K562 (cell line): ENCODE measurements around the gene FBXO28. TPM values are rescaled to one million over a fixed set of nuclear protein-coding genes. Genes with fewer than 3 reads are reported as not detected.

Experiments used
- ARHGAP35 ChIP-seq: fragments of 450-650 bp; IDR thresholded peaks from 2 replicates; pipeline ENCODE4 v1.6.1; 2018; ENCODE audit not compliant: partially characterized antibody
- CUX1 ChIP-seq: fragments of 200-800 bp; sonication (Bioruptor generic); IDR thresholded peaks from 2 replicates; pipeline ENCODE4 v1.6.1; 2016; ENCODE audit warnings: missing genetic modification characterization, missing compliant biosample characterization
- MITF ChIP-seq: IDR thresholded peaks from 2 replicates; pipeline ENCODE4 v1.6.1; 2014; ENCODE audit warnings: antibody characterized with exemption
- PCBP1 ChIP-seq: fragments of 200-400 bp; formaldehyde crosslinking; IDR thresholded peaks from 2 replicates; pipeline ENCODE4 v1.6.1; 2018; ENCODE audit warnings: mild to moderate bottlenecking, low read depth, low read length; ENCODE audit not compliant: poor library complexity, severe bottlenecking
- SMAD1 ChIP-seq: fragments of 150-350 bp; IDR thresholded peaks from 2 replicates; pipeline ENCODE4 v1.6.1; 2014; ENCODE audit warnings: low read length, low read depth; ENCODE audit not compliant: partially characterized antibody
- TBL1XR1 ChIP-seq, 2 experiments: IDR thresholded peaks; 2 replicates each; pipeline ENCODE4 v1.6.1; 2012; ENCODE audit warnings: improper control_type of control experiment in 2 of 2, low read length in 2 of 2, mild to moderate bottlenecking in 1 of 2
- TEAD1 ChIP-seq, 2 experiments: fragments of 450-650 bp in 1 of 2; sonication (generic) in 1 of 2; formaldehyde crosslinking; IDR thresholded peaks; 2 replicates each; pipeline versions ENCODE4 v1.4.0 to v1.8.0; 2020 to 2022; ENCODE audit warnings: mild to moderate bottlenecking in 2 of 2, missing genetic modification reagents in 1 of 2
- XRCC4 ChIP-seq: IDR thresholded peaks from one replicate; pipeline ENCODE4 v1.6.1; 2011; ENCODE audit not compliant: insufficient read depth, insufficient read length; ENCODE audit errors: extremely low read depth
- ZNF175 ChIP-seq: fragments of 200-800 bp; sonication (Bioruptor generic); IDR thresholded peaks from 2 replicates; pipeline ENCODE4 v1.6.1; 2016; ENCODE audit warnings: low read depth, mild to moderate bottlenecking, missing genetic modification characterization, missing compliant biosample characterization
- ZNF224 ChIP-seq: sonication (generic); formaldehyde crosslinking; IDR thresholded peaks from 2 replicates; pipeline ENCODE4 v1.8.0; 2022; ENCODE audit warnings: mild to moderate bottlenecking, missing genetic modification reagents
- polyA plus RNA-seq, 8 experiments: library from polyadenylated mRNA; depleted of rRNA in 4 of 8; stranded (reverse) in 5 of 8; unstranded in 3 of 8; fragments of >200 nt; fragmentation: Nextera tagmentation in 2 of 8; fragmentation: Illumina TruSeq in 1 of 8; extraction: Ambion mirVana in 2 of 8; extraction: Trizol in 1 of 8; gene quantifications; 2 replicates each; pipeline versions ENCODE4 v1.2.1 to v1.2.3, GENCODE V29; 2011 to 2014; ENCODE audit warnings: inconsistent platforms in 1 of 8, missing spikeins in 1 of 8
- total RNA-seq, 7 experiments: library from RNA; depleted of rRNA in 6 of 7; stranded (reverse); fragments of >200 nt in 6 of 7; fragmentation: Illumina TruSeq in 2 of 7; extraction: Trizol in 2 of 7; gene quantifications; 2 replicates each; pipeline versions ENCODE4 v1.2.1 to v1.2.3, GENCODE V29; 2011 to 2021; ENCODE audit warnings: low replicate concordance in 1 of 7
- TF ChIP-seq, protein P1 (sequence below), 2 experiments: IDR thresholded peaks; 2 replicates each; pipeline ENCODE4 v1.6.1; 2011; ENCODE audit warnings: borderline replicate concordance in 1 of 2, control low read depth in 1 of 2, low read depth in 1 of 2, low read length in 1 of 2, mild to moderate bottlenecking in 1 of 2, mixed read lengths in 1 of 2, moderate library complexity in 1 of 2; ENCODE audit not compliant: insufficient read depth in 1 of 2, insufficient read length in 1 of 2, poor library complexity in 1 of 2, severe bottlenecking in 1 of 2; ENCODE audit errors: extremely low read depth in 1 of 2
- TF ChIP-seq, protein P2 (sequence below), 2 experiments: fragments of 450-650 bp in 1 of 2; sonication (generic) in 1 of 2; formaldehyde crosslinking in 1 of 2; IDR thresholded peaks in 1 of 2; conservative IDR thresholded peaks in 1 of 2; 2 replicates each; pipeline versions ENCODE4 v1.6.1 to v1.8.1; 2016 to 2023; ENCODE audit warnings: mild to moderate bottlenecking in 2 of 2, moderate library complexity in 2 of 2, inconsistent platforms in 1 of 2, missing genetic modification reagents in 1 of 2

Gene FBXO28
- total and polyA plus RNA-seq, 9 of the 15 experiments (the other 6 are each of a cell fraction or from before 2014, with no cell fraction given): 4.1 to 34.8 (median 25.3) TPM

DNA sequence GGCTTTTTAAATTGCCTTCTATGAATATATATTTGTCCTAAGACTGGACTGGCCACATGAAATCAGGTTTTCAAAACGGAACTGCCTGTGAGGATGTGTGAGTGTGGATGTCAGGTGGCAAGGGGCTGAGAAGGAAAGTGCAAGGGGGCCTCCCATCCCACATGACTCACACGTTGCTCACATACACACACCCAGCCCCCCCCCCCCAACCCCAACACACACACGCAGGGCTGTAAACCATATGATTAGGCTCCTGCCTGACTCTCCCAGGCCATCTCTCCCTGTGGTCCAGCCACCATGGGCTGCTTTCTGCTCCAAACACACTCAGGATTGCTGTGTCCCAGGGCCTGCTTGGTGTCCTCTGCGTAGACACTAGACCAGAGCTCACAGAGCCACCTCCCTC lies 91.5 kb downstream of the FBXO28 start (continued):
- TF ChIP-seq, protein P1, sequence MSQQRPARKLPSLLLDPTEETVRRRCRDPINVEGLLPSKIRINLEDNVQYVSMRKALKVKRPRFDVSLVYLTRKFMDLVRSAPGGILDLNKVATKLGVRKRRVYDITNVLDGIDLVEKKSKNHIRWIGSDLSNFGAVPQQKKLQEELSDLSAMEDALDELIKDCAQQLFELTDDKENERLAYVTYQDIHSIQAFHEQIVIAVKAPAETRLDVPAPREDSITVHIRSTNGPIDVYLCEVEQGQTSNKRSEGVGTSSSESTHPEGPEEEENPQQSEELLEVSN (IDR thresholded peaks at IDR 0.05; ENCODE audit: borderline replicate concordance in 1 of 2, extremely low read depth in 1 of 2, insufficient read depth in 1 of 2, insufficient read length in 1 of 2, low read depth in 1 of 2, low read length in 1 of 2, poor library complexity in 1 of 2, severe bottlenecking in 1 of 2): no peak
- TF ChIP-seq PCBP1 (no peak), ZNF175 (peak; percentile 40; the same call in 1 of the 2 replicates), XRCC4 (no peak), ARHGAP35 (no peak), SMAD1 (no peak), TBL1XR1 (IDR thresholded peaks at IDR 0.05; ENCODE audit: low read length in 2 of 2) (no peak), MITF (no peak), CUX1 (CRISPR knock-in tag) (no peak), TEAD1 (CRISPR knock-in tag; IDR thresholded peaks at IDR 0.05) (no peak), ZNF224 (CRISPR knock-in tag) (no peak)
- TF ChIP-seq, protein P2, sequence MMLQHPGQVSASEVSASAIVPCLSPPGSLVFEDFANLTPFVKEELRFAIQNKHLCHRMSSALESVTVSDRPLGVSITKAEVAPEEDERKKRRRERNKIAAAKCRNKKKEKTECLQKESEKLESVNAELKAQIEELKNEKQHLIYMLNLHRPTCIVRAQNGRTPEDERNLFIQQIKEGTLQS (IDR thresholded peaks at IDR 0.05): 0 out of 2 replicates have a peak, but pooled peaks have one; percentile 7
- TF ChIP-seq, protein P2 (CRISPR knock-in tag; conservative IDR thresholded peaks at IDR 0.05): no peak
